HepG2 (cell line): ENCODE results near the gene ATG2B. TPM values are rescaled to one million over a fixed set of nuclear protein-coding genes. Genes with fewer than 3 reads are reported as not detected.

ENCODE experiments used
- ARNTL ChIP-seq: sonication (generic); formaldehyde crosslinking; IDR thresholded peaks from 2 replicates; pipeline ENCODE4 v1.4.0; 2020; ENCODE audit warnings: mild to moderate bottlenecking, missing genetic modification reagents
- GFI1 ChIP-seq: sonication (generic); formaldehyde crosslinking; IDR thresholded peaks from 2 replicates; pipeline ENCODE4 v1.5.0; 2020; ENCODE audit warnings: missing genetic modification reagents, mild to moderate bottlenecking, borderline replicate concordance
- IRF2 ChIP-seq: IDR thresholded peaks from 2 replicates; pipeline ENCODE4 v1.6.1; 2018; ENCODE audit warnings: missing genetic modification reagents, missing compliant biosample characterization
- KLF15 ChIP-seq: sonication (generic); formaldehyde crosslinking; IDR thresholded peaks from 2 replicates; pipeline ENCODE4 v1.8.1; 2023; ENCODE audit warnings: borderline replicate concordance, mild to moderate bottlenecking, inconsistent platforms, missing genetic modification reagents, mixed read lengths
- MIXL1 ChIP-seq: IDR thresholded peaks from 2 replicates; pipeline ENCODE4 v1.6.1; 2016
- NFRKB ChIP-seq: fragments of 450-650 bp; IDR thresholded peaks from 2 replicates; pipeline ENCODE4 v1.6.1; 2017
- PITX1 ChIP-seq: sonication (generic); formaldehyde crosslinking; IDR thresholded peaks from 2 replicates; pipeline ENCODE4 v1.5.1; 2020; ENCODE audit warnings: mild to moderate bottlenecking, missing genetic modification reagents
- SNAI1 ChIP-seq: sonication (generic); formaldehyde crosslinking; IDR thresholded peaks from 2 replicates; pipeline ENCODE4 v1.5.0; 2020; ENCODE audit warnings: mild to moderate bottlenecking, missing genetic modification reagents, borderline replicate concordance
- TEAD2 ChIP-seq: sonication (generic); formaldehyde crosslinking; IDR thresholded peaks from 2 replicates; pipeline ENCODE4 v1.9.0; 2021; ENCODE audit warnings: missing genetic modification reagents
- ZFYVE20 ChIP-seq: sonication (generic); formaldehyde crosslinking; IDR thresholded peaks from 2 replicates; pipeline ENCODE4 v1.8.0; 2023; ENCODE audit warnings: low read depth, mild to moderate bottlenecking, moderate library complexity, missing genetic modification reagents, borderline replicate concordance
- ZNF12 ChIP-seq: sonication (generic); formaldehyde crosslinking; IDR thresholded peaks from 2 replicates; pipeline ENCODE4 v1.5.0; 2020; ENCODE audit warnings: missing genetic modification reagents
- ZNF234 ChIP-seq: sonication (generic); formaldehyde crosslinking; conservative IDR thresholded peaks from 2 replicates; pipeline ENCODE4 v1.5.1; 2020; ENCODE audit warnings: mild to moderate bottlenecking, missing genetic modification reagents
- ZNF775 ChIP-seq: sonication (generic); formaldehyde crosslinking; IDR thresholded peaks from 2 replicates; pipeline ENCODE4 v1.4.0; 2020; ENCODE audit warnings: missing genetic modification reagents, mild to moderate bottlenecking, moderate library complexity, borderline replicate concordance
- polyA plus RNA-seq, 8 experiments: library from polyadenylated mRNA; depleted of rRNA in 3 of 8; stranded (reverse) in 7 of 8; unstranded in 1 of 8; fragments of >200 nt; fragmentation: Illumina TruSeq in 4 of 8; extraction: Trizol in 4 of 8; gene quantifications; 2 replicates each; pipeline versions ENCODE4 v1.2.1 to v1.2.3, GENCODE V29; 2011 to 2016; ENCODE audit warnings: low read depth in 4 of 8, missing spikeins in 1 of 8, mixed read lengths in 1 of 8; ENCODE audit not compliant: insufficient read depth in 1 of 8
- total RNA-seq, 5 experiments: library from RNA; depleted of rRNA; stranded (reverse); fragments of >200 nt; fragmentation: Illumina TruSeq; extraction: Trizol; gene quantifications; 2 replicates each; pipeline ENCODE4 v1.2.3, GENCODE V29; 2016; ENCODE audit warnings: low read depth in 1 of 5
- TF ChIP-seq, protein P1 (sequence below): sonication (generic); formaldehyde crosslinking; IDR thresholded peaks from 2 replicates; pipeline ENCODE4 v1.4.0; 2020; ENCODE audit warnings: missing genetic modification reagents
- TF ChIP-seq, protein P2 (sequence below): sonication (generic); formaldehyde crosslinking; IDR thresholded peaks from 2 replicates; pipeline ENCODE4 v1.5.0; 2020; ENCODE audit warnings: missing genetic modification reagents, mild to moderate bottlenecking, borderline replicate concordance
- TF ChIP-seq, protein P3 (sequence below): sonication (generic); formaldehyde crosslinking; conservative IDR thresholded peaks from 2 replicates; pipeline ENCODE4 v1.4.0; 2020; ENCODE audit warnings: missing genetic modification reagents
- TF ChIP-seq, protein P4 (sequence below): sonication (generic); formaldehyde crosslinking; IDR thresholded peaks from 2 replicates; pipeline ENCODE4 v1.5.0; 2020; ENCODE audit warnings: mild to moderate bottlenecking, missing genetic modification reagents

Gene ATG2B
- total and polyA plus RNA-seq, 2 of the 13 experiments (the other 11 are each of a cell fraction or from before 2014, with no cell fraction given), result 7.4 to 7.5 TPM

DNA sequence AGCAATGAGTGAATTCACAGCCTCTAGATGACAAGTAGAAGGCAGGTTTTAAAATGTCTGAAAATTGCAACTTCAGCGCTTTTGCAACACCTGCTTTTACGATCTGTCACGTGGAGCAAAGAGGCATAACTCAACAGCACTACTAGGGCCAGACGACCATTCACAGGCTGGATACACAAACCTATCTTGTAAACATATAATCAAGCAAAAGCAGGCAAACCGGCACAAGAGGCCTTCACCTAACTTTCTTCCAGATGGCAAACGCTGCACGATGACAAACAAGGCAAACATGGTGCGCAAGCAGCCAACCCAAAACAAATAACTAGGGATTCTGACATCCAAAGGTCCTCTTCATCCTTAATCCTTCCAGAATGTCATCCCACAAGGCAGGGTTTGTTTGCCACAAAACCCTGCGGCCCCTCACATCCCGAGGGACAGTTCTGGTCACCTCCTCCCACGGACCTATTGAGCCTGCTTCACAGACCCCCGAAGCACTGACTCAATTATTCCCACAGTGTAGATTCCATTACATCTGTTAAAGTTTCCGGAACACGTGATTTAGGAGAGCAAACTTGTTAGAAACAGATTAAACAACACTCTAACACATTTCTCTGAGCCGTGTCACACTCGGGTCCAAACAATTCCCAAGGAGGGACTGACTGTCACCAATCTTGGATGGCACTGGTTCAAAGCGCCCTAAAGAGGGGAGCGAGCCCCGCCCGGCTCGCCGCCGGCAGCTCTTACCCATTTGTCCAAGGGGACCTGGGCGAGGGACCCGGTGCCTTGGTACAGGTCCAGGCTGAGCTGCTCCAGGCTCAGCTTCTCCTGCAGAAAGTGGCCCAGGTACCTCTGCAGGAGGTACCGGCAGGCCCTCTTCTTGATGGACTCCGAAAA lies 823 bp downstream of the ATG2B start (continued):
- TF ChIP-seq, protein P1, sequence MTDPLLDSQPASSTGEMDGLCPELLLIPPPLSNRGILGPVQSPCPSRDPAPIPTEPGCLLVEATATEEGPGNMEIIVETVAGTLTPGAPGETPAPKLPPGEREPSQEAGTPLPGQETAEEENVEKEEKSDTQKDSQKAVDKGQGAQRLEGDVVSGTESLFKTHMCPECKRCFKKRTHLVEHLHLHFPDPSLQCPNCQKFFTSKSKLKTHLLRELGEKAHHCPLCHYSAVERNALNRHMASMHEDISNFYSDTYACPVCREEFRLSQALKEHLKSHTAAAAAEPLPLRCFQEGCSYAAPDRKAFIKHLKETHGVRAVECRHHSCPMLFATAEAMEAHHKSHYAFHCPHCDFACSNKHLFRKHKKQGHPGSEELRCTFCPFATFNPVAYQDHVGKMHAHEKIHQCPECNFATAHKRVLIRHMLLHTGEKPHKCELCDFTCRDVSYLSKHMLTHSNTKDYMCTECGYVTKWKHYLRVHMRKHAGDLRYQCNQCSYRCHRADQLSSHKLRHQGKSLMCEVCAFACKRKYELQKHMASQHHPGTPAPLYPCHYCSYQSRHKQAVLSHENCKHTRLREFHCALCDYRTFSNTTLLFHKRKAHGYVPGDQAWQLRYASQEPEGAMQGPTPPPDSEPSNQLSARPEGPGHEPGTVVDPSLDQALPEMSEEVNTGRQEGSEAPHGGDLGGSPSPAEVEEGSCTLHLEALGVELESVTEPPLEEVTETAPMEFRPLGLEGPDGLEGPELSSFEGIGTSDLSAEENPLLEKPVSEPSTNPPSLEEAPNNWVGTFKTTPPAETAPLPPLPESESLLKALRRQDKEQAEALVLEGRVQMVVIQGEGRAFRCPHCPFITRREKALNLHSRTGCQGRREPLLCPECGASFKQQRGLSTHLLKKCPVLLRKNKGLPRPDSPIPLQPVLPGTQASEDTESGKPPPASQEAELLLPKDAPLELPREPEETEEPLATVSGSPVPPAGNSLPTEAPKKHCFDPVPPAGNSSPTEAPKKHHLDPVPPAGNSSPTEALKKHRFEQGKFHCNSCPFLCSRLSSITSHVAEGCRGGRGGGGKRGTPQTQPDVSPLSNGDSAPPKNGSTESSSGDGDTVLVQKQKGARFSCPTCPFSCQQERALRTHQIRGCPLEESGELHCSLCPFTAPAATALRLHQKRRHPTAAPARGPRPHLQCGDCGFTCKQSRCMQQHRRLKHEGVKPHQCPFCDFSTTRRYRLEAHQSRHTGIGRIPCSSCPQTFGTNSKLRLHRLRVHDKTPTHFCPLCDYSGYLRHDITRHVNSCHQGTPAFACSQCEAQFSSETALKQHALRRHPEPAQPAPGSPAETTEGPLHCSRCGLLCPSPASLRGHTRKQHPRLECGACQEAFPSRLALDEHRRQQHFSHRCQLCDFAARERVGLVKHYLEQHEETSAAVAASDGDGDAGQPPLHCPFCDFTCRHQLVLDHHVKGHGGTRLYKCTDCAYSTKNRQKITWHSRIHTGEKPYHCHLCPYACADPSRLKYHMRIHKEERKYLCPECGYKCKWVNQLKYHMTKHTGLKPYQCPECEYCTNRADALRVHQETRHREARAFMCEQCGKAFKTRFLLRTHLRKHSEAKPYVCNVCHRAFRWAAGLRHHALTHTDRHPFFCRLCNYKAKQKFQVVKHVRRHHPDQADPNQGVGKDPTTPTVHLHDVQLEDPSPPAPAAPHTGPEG (CRISPR knock-in tag), result no peak
- TF ChIP-seq MIXL1 (CRISPR knock-in tag), result no peak
- TF ChIP-seq, protein P2, sequence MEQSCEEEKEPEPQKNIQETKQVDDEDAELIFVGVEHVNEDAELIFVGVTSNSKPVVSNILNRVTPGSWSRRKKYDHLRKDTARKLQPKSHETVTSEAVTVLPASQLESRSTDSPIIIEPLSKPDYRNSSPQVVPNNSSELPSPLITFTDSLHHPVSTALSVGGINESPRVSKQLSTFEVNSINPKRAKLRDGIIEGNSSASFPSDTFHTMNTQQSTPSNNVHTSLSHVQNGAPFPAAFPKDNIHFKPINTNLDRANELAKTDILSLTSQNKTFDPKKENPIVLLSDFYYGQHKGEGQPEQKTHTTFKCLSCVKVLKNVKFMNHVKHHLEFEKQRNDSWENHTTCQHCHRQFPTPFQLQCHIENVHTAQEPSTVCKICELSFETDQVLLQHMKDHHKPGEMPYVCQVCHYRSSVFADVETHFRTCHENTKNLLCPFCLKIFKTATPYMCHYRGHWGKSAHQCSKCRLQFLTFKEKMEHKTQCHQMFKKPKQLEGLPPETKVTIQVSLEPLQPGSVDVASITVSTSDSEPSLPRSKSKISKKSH (CRISPR knock-in tag), result no peak
- TF ChIP-seq SNAI1 (CRISPR knock-in tag), result 0 out of 2 replicates have a peak, but pooled peaks have one; percentile 20
- TF ChIP-seq, protein P3, sequence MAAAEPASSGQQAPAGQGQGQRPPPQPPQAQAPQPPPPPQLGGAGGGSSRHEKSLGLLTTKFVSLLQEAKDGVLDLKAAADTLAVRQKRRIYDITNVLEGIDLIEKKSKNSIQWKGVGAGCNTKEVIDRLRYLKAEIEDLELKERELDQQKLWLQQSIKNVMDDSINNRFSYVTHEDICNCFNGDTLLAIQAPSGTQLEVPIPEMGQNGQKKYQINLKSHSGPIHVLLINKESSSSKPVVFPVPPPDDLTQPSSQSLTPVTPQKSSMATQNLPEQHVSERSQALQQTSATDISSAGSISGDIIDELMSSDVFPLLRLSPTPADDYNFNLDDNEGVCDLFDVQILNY (CRISPR knock-in tag), result no peak
- TF ChIP-seq ZNF775 (CRISPR knock-in tag), result no peak
- TF ChIP-seq ZNF234 (CRISPR knock-in tag), result no peak
- no peak for TF ChIP-seq GFI1 (CRISPR knock-in tag)
- TF ChIP-seq, protein P4, sequence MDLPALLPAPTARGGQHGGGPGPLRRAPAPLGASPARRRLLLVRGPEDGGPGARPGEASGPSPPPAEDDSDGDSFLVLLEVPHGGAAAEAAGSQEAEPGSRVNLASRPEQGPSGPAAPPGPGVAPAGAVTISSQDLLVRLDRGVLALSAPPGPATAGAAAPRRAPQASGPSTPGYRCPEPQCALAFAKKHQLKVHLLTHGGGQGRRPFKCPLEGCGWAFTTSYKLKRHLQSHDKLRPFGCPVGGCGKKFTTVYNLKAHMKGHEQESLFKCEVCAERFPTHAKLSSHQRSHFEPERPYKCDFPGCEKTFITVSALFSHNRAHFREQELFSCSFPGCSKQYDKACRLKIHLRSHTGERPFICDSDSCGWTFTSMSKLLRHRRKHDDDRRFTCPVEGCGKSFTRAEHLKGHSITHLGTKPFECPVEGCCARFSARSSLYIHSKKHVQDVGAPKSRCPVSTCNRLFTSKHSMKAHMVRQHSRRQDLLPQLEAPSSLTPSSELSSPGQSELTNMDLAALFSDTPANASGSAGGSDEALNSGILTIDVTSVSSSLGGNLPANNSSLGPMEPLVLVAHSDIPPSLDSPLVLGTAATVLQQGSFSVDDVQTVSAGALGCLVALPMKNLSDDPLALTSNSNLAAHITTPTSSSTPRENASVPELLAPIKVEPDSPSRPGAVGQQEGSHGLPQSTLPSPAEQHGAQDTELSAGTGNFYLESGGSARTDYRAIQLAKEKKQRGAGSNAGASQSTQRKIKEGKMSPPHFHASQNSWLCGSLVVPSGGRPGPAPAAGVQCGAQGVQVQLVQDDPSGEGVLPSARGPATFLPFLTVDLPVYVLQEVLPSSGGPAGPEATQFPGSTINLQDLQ (CRISPR knock-in tag), result no peak
- TF ChIP-seq ZNF12 (CRISPR knock-in tag), result no peak
- peak; percentile 51; the same call in 1 of the 2 replicates for TF ChIP-seq ARNTL (CRISPR knock-in tag)
- TF ChIP-seq KLF15 (CRISPR knock-in tag), result no peak
- no peak for TF ChIP-seq ZFYVE20 (CRISPR knock-in tag)
- TF ChIP-seq PITX1 (CRISPR knock-in tag), result peak; percentile 30; the same call in 1 of the 2 replicates
- no peak for TF ChIP-seq NFRKB
- TF ChIP-seq IRF2 (CRISPR knock-in tag), result no peak
- TF ChIP-seq TEAD2 (CRISPR knock-in tag), result no peak
